Measurements from ENCODE around the gene SRA1. TPM values are rescaled to one million over a fixed set of nuclear protein-coding genes. Genes with fewer than 3 reads are reported as not detected.
"Not testable (repeated sequence)": the region's sequence is repeated elsewhere in the genome, so short reads cannot be mapped to it uniquely, and the experiment has no call there.

SRA1 gene
- total and polyA plus RNA-seq, 9 of the 15 experiments (the other 6 are each of a cell fraction or from before 2014, with no cell fraction given), result 24.1 to 47.4 (median 41.3) TPM

DNA sequence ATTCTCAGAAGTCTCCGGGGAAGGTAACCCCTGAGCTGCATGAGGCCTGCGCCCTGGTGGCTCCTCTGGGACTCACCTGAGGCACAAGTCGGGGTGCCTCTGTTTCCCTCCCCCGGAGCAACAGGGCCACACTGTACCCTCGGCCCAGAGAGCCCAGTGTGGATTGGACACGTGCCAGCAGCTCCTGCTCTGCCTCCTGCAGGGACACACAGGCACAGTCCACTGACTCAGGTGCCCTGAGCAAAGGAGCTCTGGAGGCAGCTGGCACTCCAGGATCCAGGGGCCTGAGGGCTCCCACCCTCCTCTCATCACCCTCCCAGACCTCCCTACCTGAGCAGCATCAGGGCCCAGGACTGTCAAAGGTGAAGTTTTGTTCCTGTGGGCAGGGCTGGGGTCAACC, 36.9 kb upstream of the SRA1 start:
- WGBS (ENCODE audit: insufficient coverage, low coverage, missing lambda C conversion rate), result 33% methylated on average over 5 of the region's 6 CpGs
- POLR2A ChIA-PET, result no interaction called here
- BruUV-seq (replicated peaks), result no TSS peak

DNA sequence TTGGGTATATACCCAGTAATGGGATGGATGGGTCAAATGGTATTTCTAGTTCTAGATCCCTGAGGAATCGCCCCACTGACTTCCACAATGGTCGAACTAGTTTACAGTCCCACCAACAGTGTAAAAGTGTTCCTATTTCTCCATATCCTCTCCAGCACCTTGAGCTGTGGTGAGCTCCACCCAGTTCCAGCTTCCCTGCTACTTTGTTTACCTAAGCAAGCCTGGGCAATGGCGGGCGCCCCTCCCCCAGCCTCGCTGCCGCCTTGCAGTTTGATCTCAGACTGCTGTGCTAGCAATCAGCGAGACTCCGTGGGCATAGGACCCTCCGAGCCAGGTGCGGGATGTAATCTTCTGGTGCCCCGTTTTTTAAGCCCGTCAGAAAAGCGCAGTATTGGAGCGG, 35.8 kb upstream of the SRA1 start:
- H2AFZ ChIP-seq (ENCODE audit: low read depth, low read length); in situ Hi-C loops (cut with MboI); ATAC-seq; H3K9me3 ChIP-seq (replicated peaks; ENCODE audit: control insufficient read depth, insufficient read depth, low read depth, low read length); H3K36me3 ChIP-seq (ENCODE audit: control insufficient read depth, insufficient read depth, low read length); intact Hi-C loops (cut with micrococcal nuclease); H3K4me3 ChIP-seq; H4K20me1 ChIP-seq (replicated peaks; ENCODE audit: control insufficient read depth, insufficient read depth, low read length); H3K4me1 ChIP-seq (replicated peaks in 1 of 2; ENCODE audit: control insufficient read depth in 2 of 2, insufficient read depth in 2 of 2, low read length in 2 of 2); DNase-seq (ENCODE audit: extremely low read depth in 1 of 4, low spot score in 3 of 4); H3K9me1 ChIP-seq (ENCODE audit: control insufficient read depth, insufficient read depth, low read length); H3K79me2 ChIP-seq (ENCODE audit: control insufficient read depth, insufficient read depth, low read length); H3K9ac ChIP-seq (ENCODE audit: insufficient read depth in 1 of 2, low read depth in 2 of 2, low read length in 2 of 2); POLR2A ChIA-PET; BruUV-seq (replicated peaks); FAIRE-seq; H3K27me3 ChIP-seq (ENCODE audit: control insufficient read depth in 2 of 2, insufficient read depth in 2 of 2, low read length in 2 of 2); CTCF ChIA-PET (ENCODE audit: low intra/inter-chr PET ratio); H3K4me2 ChIP-seq (ENCODE audit: insufficient read depth, low read length); H3K27ac ChIP-seq (ENCODE audit: extremely low read depth, low read depth, low read length): not testable (repeated sequence)
- 100% methylated on average over 1 of the region's 14 CpGs for WGBS (ENCODE audit: insufficient coverage, low coverage, missing lambda C conversion rate)

More for the DNA sequence above, 36.9 kb upstream of the SRA1 start:
- no peak for ATAC-seq
- FAIRE-seq, result no peak
- H3K4me3 ChIP-seq, result no peak overlapping the region
- peak overlapping the region in 1 of 2 experiments; percentile 38; a peak in 1 of 4 replicates for H3K9ac ChIP-seq (ENCODE audit: insufficient read depth in 1 of 2, low read depth in 2 of 2, low read length in 2 of 2)
- no peak overlapping the region for H3K4me2 ChIP-seq (ENCODE audit: insufficient read depth, low read length)
- no peaks in the 10 kb centered on the region for H3K79me2 ChIP-seq (ENCODE audit: control insufficient read depth, insufficient read depth, low read length)
- DNase-seq (ENCODE audit: extremely low read depth in 1 of 4, low spot score in 3 of 4), result peak in 1 of 4 experiments; percentile 4
- no peak overlapping the region for H3K27ac ChIP-seq (ENCODE audit: extremely low read depth, low read depth, low read length)
- peaks cover 3 to 4% of the 10 kb centered on the region in 2 experiments; a peak in 1 of 5 replicates for H3K4me1 ChIP-seq (replicated peaks in 1 of 2; ENCODE audit: control insufficient read depth in 2 of 2, insufficient read depth in 2 of 2, low read length in 2 of 2)
- in situ Hi-C loops (cut with MboI) (no loop called here), intact Hi-C loops (cut with micrococcal nuclease) (no loop called here)
- TF ChIP-seq, protein P1, sequence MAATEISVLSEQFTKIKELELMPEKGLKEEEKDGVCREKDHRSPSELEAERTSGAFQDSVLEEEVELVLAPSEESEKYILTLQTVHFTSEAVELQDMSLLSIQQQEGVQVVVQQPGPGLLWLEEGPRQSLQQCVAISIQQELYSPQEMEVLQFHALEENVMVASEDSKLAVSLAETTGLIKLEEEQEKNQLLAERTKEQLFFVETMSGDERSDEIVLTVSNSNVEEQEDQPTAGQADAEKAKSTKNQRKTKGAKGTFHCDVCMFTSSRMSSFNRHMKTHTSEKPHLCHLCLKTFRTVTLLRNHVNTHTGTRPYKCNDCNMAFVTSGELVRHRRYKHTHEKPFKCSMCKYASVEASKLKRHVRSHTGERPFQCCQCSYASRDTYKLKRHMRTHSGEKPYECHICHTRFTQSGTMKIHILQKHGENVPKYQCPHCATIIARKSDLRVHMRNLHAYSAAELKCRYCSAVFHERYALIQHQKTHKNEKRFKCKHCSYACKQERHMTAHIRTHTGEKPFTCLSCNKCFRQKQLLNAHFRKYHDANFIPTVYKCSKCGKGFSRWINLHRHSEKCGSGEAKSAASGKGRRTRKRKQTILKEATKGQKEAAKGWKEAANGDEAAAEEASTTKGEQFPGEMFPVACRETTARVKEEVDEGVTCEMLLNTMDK (IDR thresholded peaks at IDR 0.05; ENCODE audit: borderline replicate concordance, insufficient read depth, low read depth, low read length, poor library complexity, severe bottlenecking), result peak; percentile 5
- TF ChIP-seq SNRNP70 (optimal IDR thresholded peaks at IDR 0.05; ENCODE audit: low read depth, low read length), result no peak
- peak; percentile 66 for TF ChIP-seq NFIC (IDR thresholded peaks at IDR 0.05)
- H3K27me3 ChIP-seq (ENCODE audit: control insufficient read depth in 2 of 2, insufficient read depth in 2 of 2, low read length in 2 of 2), result no peaks in the 10 kb centered on the region
- H2AFZ ChIP-seq (ENCODE audit: low read depth, low read length), result no peak overlapping the region
- no peaks in the 10 kb centered on the region for H3K36me3 ChIP-seq (ENCODE audit: control insufficient read depth, insufficient read depth, low read length)
- H3K9me1 ChIP-seq (ENCODE audit: control insufficient read depth, insufficient read depth, low read length), result no peaks in the 10 kb centered on the region
- CTCF ChIA-PET (ENCODE audit: low intra/inter-chr PET ratio), result no interaction called here
- no peaks in the 10 kb centered on the region for H3K9me3 ChIP-seq (replicated peaks; ENCODE audit: control insufficient read depth, insufficient read depth, low read depth, low read length)
- no peaks in the 10 kb centered on the region for H4K20me1 ChIP-seq (replicated peaks; ENCODE audit: control insufficient read depth, insufficient read depth, low read length)
